Gastroesophageal sphincter (tissue), 4 donors: Measurements from ENCODE around the gene PPP1R11. TPM values are rescaled to one million over a fixed set of nuclear protein-coding genes. Genes with fewer than 3 reads are reported as not detected.
"Not testable (repeated sequence)": the region's sequence is repeated elsewhere in the genome, so short reads cannot be mapped to it uniquely, and the experiment has no call there.

Experiments used
- ATAC-seq: fragments of 150-250 bp; one replicate; pipeline ENCODE4 v1.9.1; 2016; ENCODE audit warnings: mild to moderate bottlenecking, moderate library complexity
- H3K27ac ChIP-seq, 4 donors: fragments of 200-600 bp; sonication (generic) in 3 of 4; 1 replicate in 3 of 4; 2 replicates in 1 of 4; pipeline ENCODE4 v1.5.1; 2016 to 2019
- H3K27me3 ChIP-seq: fragments of 200-600 bp; sonication (generic); one replicate; pipeline ENCODE4 v1.5.1; 2019
- H3K36me3 ChIP-seq, 2 donors: fragments of 200-600 bp; sonication (generic); one replicate each; pipeline ENCODE4 v1.5.1; 2019; ENCODE audit warnings: control low read depth in 1 of 2
- H3K4me1 ChIP-seq, 3 donors: fragments of 200-600 bp; sonication (generic); 1 replicate in 2 of 3; 2 replicates in 1 of 3; pipeline ENCODE4 v1.5.1; 2016 to 2019; ENCODE audit warnings: control low read depth in 2 of 3
- H3K4me3 ChIP-seq, 2 donors: fragments of 200-600 bp; sonication (generic); one replicate each; pipeline ENCODE4 v1.5.1; 2019; ENCODE audit warnings: mild to moderate bottlenecking in 1 of 2, moderate library complexity in 1 of 2
- H3K9me3 ChIP-seq, 3 donors: fragments of 200-600 bp; sonication (generic); one replicate each; pipeline ENCODE4 v1.5.1; 2017 to 2019; ENCODE audit warnings: control low read depth in 2 of 3
- EP300 ChIP-seq: sonication (generic); formaldehyde crosslinking; IDR thresholded peaks from one replicate; pipeline ENCODE4 v1.6.1; 2017; ENCODE audit warnings: antibody characterized with exemption, mild to moderate bottlenecking
- POLR2A ChIP-seq, 2 donors: fragments of 450-650 bp; IDR thresholded peaks; one replicate each; pipeline ENCODE4 v1.6.1; 2017; ENCODE audit warnings: antibody characterized with exemption in 2 of 2, mild to moderate bottlenecking in 2 of 2, moderate library complexity in 1 of 2
- POLR2AphosphoS5 ChIP-seq: sonication (generic); formaldehyde crosslinking; IDR thresholded peaks from one replicate; pipeline ENCODE4 v1.6.1; 2017; ENCODE audit warnings: antibody characterized with exemption
- WGBS, 2 donors: methylation state at CpG; one replicate each; pipeline ENCODE4 v1.1.5; 2018; ENCODE audit warnings: low coverage in 1 of 2; 5-methylcytosine and 5-hydroxymethylcytosine counted together
- total RNA-seq, 4 donors: library from RNA; depleted of rRNA; stranded (reverse); fragments of >200 nt; gene quantifications; one replicate each; pipeline ENCODE4 v1.1.0, GENCODE V29; 2016
- TF ChIP-seq, protein P1 (sequence below), 4 experiments: fragments of 200-600 bp in 2 of 4; fragments of 450-650 bp in 2 of 4; sonication (generic) in 1 of 4; IDR thresholded peaks; one replicate each; pipeline ENCODE4 v1.5.1; 2017 to 2019; ENCODE audit warnings: antibody characterized with exemption in 4 of 4, mild to moderate bottlenecking in 2 of 4, moderate library complexity in 2 of 4

Gene PPP1R11
- total RNA-seq: 10 to 100 TPM; 49.4 to 63.1 (median 57.5) TPM

GRCh38 chr6:30066577-30067459 lies at the start of gene PPP1R11:
TSS of gene PPP1R11 (plus strand) at chr6:30067198. CDS start at chr6:30067411, 213 bp downstream.
- ATAC-seq: peak; percentile 98
- peaks cover 0 to 56% (median 16%) of the 10 kb centered on the region in 3 donors for H3K4me1 ChIP-seq
- H3K27me3 ChIP-seq: peaks cover 15% of the 10 kb centered on the region
- H3K4me3 ChIP-seq: peak within 1 kb of the TSS; percentile 58 to 84
- WGBS, 2 donors: 0% methylated on average over 8 to 30 of the region's 46 CpGs
- TF ChIP-seq, protein P1, sequence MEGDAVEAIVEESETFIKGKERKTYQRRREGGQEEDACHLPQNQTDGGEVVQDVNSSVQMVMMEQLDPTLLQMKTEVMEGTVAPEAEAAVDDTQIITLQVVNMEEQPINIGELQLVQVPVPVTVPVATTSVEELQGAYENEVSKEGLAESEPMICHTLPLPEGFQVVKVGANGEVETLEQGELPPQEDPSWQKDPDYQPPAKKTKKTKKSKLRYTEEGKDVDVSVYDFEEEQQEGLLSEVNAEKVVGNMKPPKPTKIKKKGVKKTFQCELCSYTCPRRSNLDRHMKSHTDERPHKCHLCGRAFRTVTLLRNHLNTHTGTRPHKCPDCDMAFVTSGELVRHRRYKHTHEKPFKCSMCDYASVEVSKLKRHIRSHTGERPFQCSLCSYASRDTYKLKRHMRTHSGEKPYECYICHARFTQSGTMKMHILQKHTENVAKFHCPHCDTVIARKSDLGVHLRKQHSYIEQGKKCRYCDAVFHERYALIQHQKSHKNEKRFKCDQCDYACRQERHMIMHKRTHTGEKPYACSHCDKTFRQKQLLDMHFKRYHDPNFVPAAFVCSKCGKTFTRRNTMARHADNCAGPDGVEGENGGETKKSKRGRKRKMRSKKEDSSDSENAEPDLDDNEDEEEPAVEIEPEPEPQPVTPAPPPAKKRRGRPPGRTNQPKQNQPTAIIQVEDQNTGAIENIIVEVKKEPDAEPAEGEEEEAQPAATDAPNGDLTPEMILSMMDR (IDR thresholded peaks at IDR 0.05): peak in 1 of 4 experiments; percentile 15
- TF ChIP-seq POLR2A (IDR thresholded peaks at IDR 0.05): peak; percentile 75 to 85
- peak; percentile 79 for TF ChIP-seq POLR2AphosphoS5
- TF ChIP-seq EP300: no peak
- H3K27ac ChIP-seq: peak within 1 kb of the TSS; percentile 74 to 90 (median 86)
- peaks cover 0 to 35% of the 10 kb centered on the region in 2 donors for H3K36me3 ChIP-seq
- H3K9me3 ChIP-seq: no peaks in the 10 kb centered on the region

GRCh38 chr6:30019819-30020218 lies 47.2 kb upstream of the PPP1R11 start:
- Histone ChIP-seq H3K27ac (no peak overlapping the region), H3K4me3 (no peak overlapping the region), H3K27me3 (no peaks in the 10 kb centered on the region), H3K36me3 (peaks cover 0 to 25% of the 10 kb centered on the region in 2 donors), H3K9me3 (no peaks in the 10 kb centered on the region), H3K4me1 (no peaks in the 10 kb centered on the region)
- TF ChIP-seq EP300 (no peak), POLR2AphosphoS5 (no peak), POLR2A (IDR thresholded peaks at IDR 0.05) (no peak)
- TF ChIP-seq, protein P1 (IDR thresholded peaks at IDR 0.05): no peak
- WGBS, 2 donors: 86 to 100% methylated on average over 1 to 2 of the region's 2 CpGs
- ATAC-seq: no peak

DNA sequence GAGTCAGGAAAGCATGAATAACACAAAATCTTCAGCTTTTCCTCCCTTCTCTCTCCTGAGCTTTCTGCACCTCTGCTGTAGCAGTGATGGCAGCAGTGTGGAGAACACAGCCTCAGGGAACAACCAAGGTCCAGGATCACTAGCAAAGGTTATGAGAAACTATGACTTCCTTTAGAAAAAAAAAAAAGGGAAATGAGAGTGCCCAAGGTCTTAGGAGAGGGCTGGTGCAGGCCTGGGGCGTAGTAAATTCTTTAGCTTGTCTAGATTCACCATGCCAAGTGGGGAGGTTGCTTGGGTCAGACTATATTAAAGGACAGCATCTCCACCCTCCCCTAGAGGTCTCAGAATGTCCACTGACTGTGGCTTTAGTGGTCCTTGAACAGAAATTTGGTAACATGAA lies 46.4 kb upstream of the PPP1R11 start:
- no peak overlapping the region for H3K27ac ChIP-seq
- peaks cover 0 to 25% of the 10 kb centered on the region in 2 donors for H3K36me3 ChIP-seq
- H3K4me1 ChIP-seq: no peaks in the 10 kb centered on the region
- no peak for ATAC-seq
- no peak for TF ChIP-seq POLR2A (IDR thresholded peaks at IDR 0.05)
- no peak for TF ChIP-seq POLR2AphosphoS5
- no peak for TF ChIP-seq EP300
- TF ChIP-seq, protein P1 (IDR thresholded peaks at IDR 0.05): no peak
- no peaks in the 10 kb centered on the region for H3K27me3 ChIP-seq
- H3K4me3 ChIP-seq: no peak overlapping the region
- 45% methylated on average over 1 of the region's 1 CpG; no CpG with 5 or more reads in 1 of the 2 donors for WGBS, 2 donors
- H3K9me3 ChIP-seq: no peaks in the 10 kb centered on the region

DNA sequence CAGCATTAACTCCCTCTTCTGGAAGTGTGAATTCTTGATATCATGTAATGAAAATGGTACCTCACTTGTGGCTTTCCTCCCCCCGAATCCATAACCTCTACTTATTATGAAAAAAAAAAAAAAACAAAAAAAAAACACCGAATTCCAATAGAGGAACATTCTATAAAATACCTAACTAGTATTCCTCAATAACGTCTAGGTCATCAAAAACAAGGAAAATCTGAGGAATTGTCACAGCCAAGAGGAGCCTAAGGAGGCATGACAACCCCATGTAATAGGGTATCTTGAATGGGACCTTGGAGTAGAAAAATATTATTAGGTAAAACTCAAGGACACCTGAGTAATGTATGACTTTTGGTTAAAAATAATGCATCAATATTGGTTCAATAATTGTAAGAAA lies 44.8 kb upstream of the PPP1R11 start:
- Histone ChIP-seq H3K4me1 (no peaks in the 10 kb centered on the region), H3K4me3 (no peak overlapping the region), H3K9me3 (no peaks in the 10 kb centered on the region), H3K27me3 (no peaks in the 10 kb centered on the region), H3K36me3 (peaks cover 0 to 25% of the 10 kb centered on the region in 2 donors), H3K27ac (no peak overlapping the region)
- TF ChIP-seq, protein P1 (IDR thresholded peaks at IDR 0.05): no peak
- TF ChIP-seq POLR2AphosphoS5 (no peak), EP300 (no peak), POLR2A (IDR thresholded peaks at IDR 0.05) (no peak)
- no peak for ATAC-seq
- 84 to 88% methylated on average over 2 to 3 of the region's 3 CpGs for WGBS, 2 donors

GRCh38 chr6:30022712-30023111 lies 44.3 kb upstream of the PPP1R11 start:
- ATAC-seq, H3K9me3 ChIP-seq, H3K27ac ChIP-seq, H3K27me3 ChIP-seq, H3K4me3 ChIP-seq, H3K4me1 ChIP-seq: not testable (repeated sequence)
- H3K36me3 ChIP-seq: peaks cover 0 to 25% of the 10 kb centered on the region in 2 donors
